H1 (cell line): Measurements from ENCODE around the gene PDSS1. TPM values are rescaled to one million over a fixed set of nuclear protein-coding genes. Genes with fewer than 3 reads are reported as not detected.

Source experiments
- CTCF ChIA-PET: fragments of 300-600 bp; sonication (Branson Sonifier 250); formaldehyde crosslinking; loops from one replicate; lab custom pipeline; 2021; ENCODE audit not compliant: partially characterized antibody; lab: Charles Lee
- POLR2A ChIA-PET: fragments of 300-600 bp; sonication (Branson Sonifier 250); formaldehyde crosslinking; loops from one replicate; lab custom pipeline; 2021; ENCODE audit warnings: inconsistent platforms; ENCODE audit not compliant: partially characterized antibody; lab: Charles Lee
- DNase-seq, 2 experiments: peaks; one replicate each; pipeline versions ENCODE4 v3.0.0 to v3.0.0-alpha.2; 2010 to 2022; ENCODE audit warnings: low spot score in 2 of 2, low read depth in 1 of 2, mixed read lengths in 1 of 2
- FAIRE-seq: peaks from 2 replicates; lab custom pipeline; 2011; peaks lifted over from hg19 to GRCh38; lab: Jason Lieb, UNC
- H2AFZ ChIP-seq: 2 replicates; pipeline ENCODE4 v1.8.1; 2012; ENCODE audit warnings: low read length, inconsistent platforms
- H2AK5ac ChIP-seq: 2 replicates; pipeline ENCODE4 v1.6.1; 2013; ENCODE audit warnings: low read depth, low read length
- H2BK120ac ChIP-seq: replicated peaks from 2 replicates; pipeline ENCODE3; 2013; ENCODE audit warnings: low read depth, low read length, inconsistent platforms
- H2BK12ac ChIP-seq: 2 replicates; pipeline ENCODE4 v1.6.1; 2013; ENCODE audit warnings: low read depth, low read length
- H2BK15ac ChIP-seq: 2 replicates; pipeline ENCODE4 v1.6.1; 2013; ENCODE audit warnings: low read length
- H2BK20ac ChIP-seq: 2 replicates; pipeline ENCODE4 v1.6.1; 2013; ENCODE audit warnings: low read length
- H2BK5ac ChIP-seq: 2 replicates; pipeline ENCODE4 v1.6.1; 2013; ENCODE audit warnings: low read depth, low read length
- H3K14ac ChIP-seq: 2 replicates; pipeline ENCODE4 v1.6.1; 2013; ENCODE audit warnings: inconsistent platforms; ENCODE audit not compliant: insufficient read length
- H3K18ac ChIP-seq: 2 replicates; pipeline ENCODE4 v1.6.1; 2013; ENCODE audit warnings: low read length; ENCODE audit errors: extremely low read depth
- H3K23ac ChIP-seq: 2 replicates; pipeline ENCODE4 v1.6.1; 2013; ENCODE audit warnings: inconsistent platforms; ENCODE audit not compliant: insufficient read length
- H3K23me2 ChIP-seq: 2 replicates; pipeline ENCODE4 v1.6.1; 2013; ENCODE audit warnings: low read depth, low read length
- H3K27ac ChIP-seq: 2 replicates; pipeline ENCODE4 v1.6.1; 2011; ENCODE audit warnings: low read depth, low read length, inconsistent platforms
- H3K27me3 ChIP-seq, 4 experiments: replicated peaks in 1 of 4; 1 replicate in 1 of 4; 2 replicates in 3 of 4; pipeline versions ENCODE4 v1.6.1 to v1.8.1; 2011 to 2013; ENCODE audit warnings: low read length in 3 of 4, mild to moderate bottlenecking in 3 of 4, inconsistent platforms in 2 of 4, mixed read lengths in 2 of 4, moderate library complexity in 1 of 4; ENCODE audit not compliant: control insufficient read depth in 3 of 4, insufficient read depth in 3 of 4; ENCODE audit errors: extremely low read depth in 1 of 4
- H3K36me3 ChIP-seq, 4 experiments: 2 replicates each; pipeline versions ENCODE4 v1.6.1 to v1.8.1; 2011 to 2013; ENCODE audit warnings: mild to moderate bottlenecking in 4 of 4, low read length in 3 of 4, moderate library complexity in 2 of 4, control low read depth in 1 of 4, inconsistent platforms in 1 of 4; ENCODE audit not compliant: insufficient read depth in 4 of 4, control insufficient read depth in 2 of 4
- H3K4ac ChIP-seq: replicated peaks from 2 replicates; pipeline ENCODE3; 2013; ENCODE audit warnings: low read length, low read depth, mixed read lengths, inconsistent platforms; ENCODE audit not compliant: insufficient read length
- H3K4me1 ChIP-seq, 4 experiments: replicated peaks in 1 of 4; 1 replicate in 1 of 4; 2 replicates in 3 of 4; pipeline versions ENCODE4 v1.6.1 to v1.8.1; 2011 to 2013; ENCODE audit warnings: low read length in 3 of 4, inconsistent platforms in 2 of 4, mixed read lengths in 1 of 4; ENCODE audit not compliant: insufficient read depth in 4 of 4, control insufficient read depth in 3 of 4
- H3K4me2 ChIP-seq, 2 experiments: 2 replicates each; pipeline versions ENCODE4 v1.6.1 to v1.8.1; 2011 to 2013; ENCODE audit warnings: low read depth in 2 of 2, low read length in 2 of 2, control low read depth in 1 of 2, inconsistent platforms in 1 of 2, mild to moderate bottlenecking in 1 of 2; ENCODE audit not compliant: insufficient read depth in 1 of 2
- H3K4me3 ChIP-seq, 4 experiments: fragments of 200-600, 300-600 bp in 1 of 4; sonication (generic), shearing (Covaris generic), sonication (Bioruptor Twin) in 1 of 4; 2 replicates each; pipeline versions ENCODE4 v1.5.1 to v1.8.1; 2011 to 2016; ENCODE audit warnings: low read length in 4 of 4, low read depth in 3 of 4, control low read depth in 2 of 4, inconsistent platforms in 2 of 4, mild to moderate bottlenecking in 2 of 4, mixed read lengths in 1 of 4, moderate library complexity in 1 of 4; ENCODE audit not compliant: insufficient read depth in 2 of 4; ENCODE audit errors: extremely low read depth in 1 of 4
- H3K56ac ChIP-seq: replicated peaks from 2 replicates; pipeline ENCODE3; 2013; ENCODE audit warnings: low read depth, mild to moderate bottlenecking, mixed read lengths, low read length, inconsistent platforms; ENCODE audit not compliant: insufficient read length
- H3K79me1 ChIP-seq: 2 replicates; pipeline ENCODE4 v1.6.1; 2013; ENCODE audit warnings: low read depth, low read length, control low read depth
- H3K79me2 ChIP-seq, 2 experiments: 2 replicates each; pipeline versions ENCODE4 v1.6.1 to v1.8.1; 2012 to 2013; ENCODE audit warnings: low read length in 2 of 2, mild to moderate bottlenecking in 2 of 2, inconsistent platforms in 1 of 2; ENCODE audit not compliant: insufficient read depth in 2 of 2, control insufficient read depth in 1 of 2
- H3K9ac ChIP-seq, 4 experiments: replicated peaks in 1 of 4; 1 replicate in 1 of 4; 2 replicates in 3 of 4; pipeline versions ENCODE4 v1.6.1 to v1.8.1; 2011 to 2013; ENCODE audit warnings: low read depth in 3 of 4, low read length in 3 of 4, control low read depth in 2 of 4, mild to moderate bottlenecking in 2 of 4, moderate library complexity in 2 of 4, inconsistent platforms in 1 of 4; ENCODE audit errors: extremely low read depth in 1 of 4
- H3K9me3 ChIP-seq, 2 experiments: 2 replicates each; pipeline versions ENCODE4 v1.6.1 to v1.8.1; 2012 to 2013; ENCODE audit warnings: mild to moderate bottlenecking in 2 of 2, moderate library complexity in 2 of 2, control low read depth in 1 of 2, inconsistent platforms in 1 of 2, low read depth in 1 of 2, low read length in 1 of 2, mixed read lengths in 1 of 2; ENCODE audit not compliant: insufficient read depth in 2 of 2
- H4K20me1 ChIP-seq, 2 experiments: replicated peaks in 1 of 2; 2 replicates each; pipeline versions ENCODE3 to v1.8.1; 2011 to 2013; ENCODE audit warnings: inconsistent platforms in 2 of 2, low read length in 2 of 2, mild to moderate bottlenecking in 1 of 2; ENCODE audit not compliant: insufficient read depth in 2 of 2, control insufficient read depth in 1 of 2
- H4K5ac ChIP-seq: 2 replicates; pipeline ENCODE4 v1.6.1; 2013; ENCODE audit warnings: low read length, low read depth, mixed read lengths, inconsistent platforms; ENCODE audit not compliant: insufficient read length
- H4K8ac ChIP-seq: 2 replicates; pipeline ENCODE4 v1.8.0; 2013; ENCODE audit warnings: mild to moderate bottlenecking, moderate library complexity, low read length, inconsistent platforms; ENCODE audit not compliant: insufficient read depth; ENCODE audit errors: extremely low read depth
- H4K91ac ChIP-seq: replicated peaks from 2 replicates; pipeline ENCODE3; 2013; ENCODE audit warnings: low read length, mixed read lengths, inconsistent platforms; ENCODE audit not compliant: insufficient read length
- CEBPB ChIP-seq: IDR thresholded peaks from 2 replicates; pipeline ENCODE4 v1.6.1; 2012; ENCODE audit warnings: low read depth, low read length
- NANOG ChIP-seq: IDR thresholded peaks from 2 replicates; pipeline ENCODE4 v1.6.1; 2011; ENCODE audit warnings: low read length, low read depth, mild to moderate bottlenecking, inconsistent platforms; ENCODE audit not compliant: insufficient read depth, poor library complexity, severe bottlenecking
- WGBS, 2 experiments: shearing (Covaris generic) in 1 of 2; methylation state at CpG; one replicate each; pipeline versions ENCODE4 v1.1.6 to v1.1.7; 2013 to 2015; ENCODE audit warnings: low lambda C conversion rate in 2 of 2, mixed read lengths in 2 of 2, inconsistent platforms in 1 of 2, low coverage in 1 of 2, missing lambda C conversion rate in 1 of 2; ENCODE audit not compliant: insufficient replicate concordance in 2 of 2, insufficient coverage in 1 of 2, insufficient read length in 1 of 2; ENCODE audit errors: extremely low coverage in 1 of 2, missing lambda C conversion rate in 1 of 2; 5-methylcytosine and 5-hydroxymethylcytosine counted together
- polyA plus RNA-seq, 7 experiments: library from polyadenylated mRNA; depleted of rRNA in 3 of 7; stranded (reverse) in 5 of 7; unstranded in 2 of 7; fragments of >200 nt in 5 of 7; fragments of 200-250 nt in 2 of 7; gene quantifications; 1 replicate in 5 of 7; 2 replicates in 1 of 7; 4 replicates in 1 of 7; pipeline versions ENCODE4 v1.2.1 to v1.2.3, GENCODE V29; 2011 to 2013; ENCODE audit warnings: missing spikeins in 2 of 7, mixed read lengths in 2 of 7
- total RNA-seq: library from RNA; stranded (reverse); fragmentation: NEBNext Ultra II Directional; extraction: Animal tissue kit (Norgen Biotek cat#: 25700); gene quantifications from 2 replicates; pipeline ENCODE4 v1.2.1, GENCODE V29; 2021

PDSS1 gene
- total and polyA plus RNA-seq, 2 of the 8 experiments (the other 6 are each of a cell fraction or from before 2014, with no cell fraction given): 21.3 to 26.0 TPM

DNA sequence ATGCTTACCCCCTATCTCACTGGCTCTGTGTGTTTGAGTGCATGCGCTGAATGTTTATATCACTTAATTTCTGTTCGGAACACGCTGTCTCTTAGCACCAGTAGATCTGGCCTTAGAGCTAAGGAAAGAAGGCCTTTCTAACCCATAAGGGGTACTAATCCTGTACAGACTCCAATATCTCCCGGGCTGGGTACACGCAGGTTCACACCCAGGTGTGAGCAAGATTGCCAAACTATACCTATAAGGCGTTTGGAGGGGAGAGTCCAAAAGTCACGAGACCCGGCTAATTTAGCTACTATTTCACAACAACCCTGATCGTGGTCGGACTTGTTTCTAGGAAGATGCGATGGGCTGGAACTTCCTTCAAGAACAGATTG is 727 bp upstream of the PDSS1 start:
- peaks cover 8% of the 10 kb centered on the region; the same call in 1 of the 2 replicates for H3K23me2 ChIP-seq
- no peak overlapping the region for H4K5ac ChIP-seq
- H3K56ac ChIP-seq: no peak overlapping the region
- H2BK15ac ChIP-seq: no peak overlapping the region
- peak overlapping the region; percentile 77 to 88 for H3K4me2 ChIP-seq
- peak overlapping the region; percentile 85 for H2AFZ ChIP-seq
- H3K27ac ChIP-seq: no peak overlapping the region
- ChIA-PET POLR2A (interaction anchor here (0.6 to 1.8 kb wide), 3 partner anchors 10 to 680 kb away, joined by 3 to 5 read pairs (median 3); no protein-coding TSS in a partner anchor), CTCF (interaction anchor here (0.8 to 1.2 kb wide), 2 partner anchors 28 to 165 kb away, joined by 3 to 6 read pairs; no protein-coding TSS in a partner anchor)
- 31% methylated on average over 11 of the region's 11 CpGs; no CpG with 5 or more reads in 1 of the 2 experiments for WGBS, 2 experiments
- no peaks in the 10 kb centered on the region for H4K20me1 ChIP-seq
- H2AK5ac ChIP-seq: no peak overlapping the region
- DNase-seq (no peak), FAIRE-seq (no peak)
- no peaks in the 10 kb centered on the region for H3K9me3 ChIP-seq
- peaks cover 0 to 6% (median 0%) of the 10 kb centered on the region in 4 experiments; a peak in 1 of 8 replicates for H3K36me3 ChIP-seq
- peaks cover 0 to 2% (median 1%) of the 10 kb centered on the region in 4 experiments; a peak in 2 of 7 replicates for H3K4me1 ChIP-seq
- H3K27me3 ChIP-seq: no peaks in the 10 kb centered on the region
- H3K79me1 ChIP-seq: peaks cover 10% of the 10 kb centered on the region
- no peak overlapping the region for H3K23ac ChIP-seq
- H3K4ac ChIP-seq: peak overlapping the region; percentile 69
- H2BK20ac ChIP-seq: no peak overlapping the region
- H4K91ac ChIP-seq: peak overlapping the region; percentile 65
- H4K8ac ChIP-seq: peak overlapping the region; percentile 81; the same call in 1 of the 2 replicates
- TF ChIP-seq NANOG: no peak
- TF ChIP-seq CEBPB: peak; percentile 41; the same call in 1 of the 2 replicates
- H3K4me3 ChIP-seq: peak overlapping the region; percentile 81 to 95 (median 86)
- no peak overlapping the region for H2BK12ac ChIP-seq
- H3K9ac ChIP-seq: peak overlapping the region in 3 of 4 experiments; percentile 45 to 78 (median 61); a peak in 5 of 7 replicates
- no peak overlapping the region for H3K14ac ChIP-seq
- no peak overlapping the region for H3K18ac ChIP-seq
- no peak overlapping the region for H2BK120ac ChIP-seq
- peaks cover 8 to 39% of the 10 kb centered on the region in 2 experiments for H3K79me2 ChIP-seq
- H2BK5ac ChIP-seq: peak overlapping the region; percentile 91; the same call in 1 of the 2 replicates
